HL-60/S4 (cell line): ENCODE results near the gene MGAM2.
"Not testable (repeated sequence)": the region's sequence is repeated elsewhere in the genome, so short reads cannot be mapped to it uniquely, and the experiment has no call there.

Experiments used
- in situ Hi-C: fragments of 300-500 bp; cut with MboI; formaldehyde crosslinking; loops from 2 replicates; pipeline ENCODE4 v1.14.3; 2022; ENCODE audit warnings: low sequenced_read_pairs

The MGAM2 gene

DNA sequence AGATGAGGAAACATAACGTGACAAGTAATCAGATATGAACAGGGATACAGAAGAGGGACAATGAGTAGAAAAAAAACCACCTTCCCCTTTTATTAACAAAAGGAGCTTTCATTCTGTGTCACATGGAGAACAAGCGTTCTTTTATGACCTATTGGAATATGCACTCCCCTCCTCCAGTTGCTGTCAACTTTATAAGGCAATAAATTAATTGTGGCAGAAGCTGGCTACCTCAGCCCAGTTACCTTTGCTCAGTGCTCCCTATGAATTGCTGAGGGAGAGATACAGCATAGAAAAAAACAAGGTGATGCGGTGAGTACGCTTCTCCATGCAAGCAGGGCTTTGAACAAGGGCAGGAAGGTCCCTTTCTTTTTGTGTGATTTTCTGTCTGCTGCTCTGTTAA is at the start of gene MGAM2:
TSS of gene MGAM2 (plus strand) at position 220 of the 400 bp plus-strand sequence. CDS start 5,156 bp downstream, outside the sequence.
- in situ Hi-C loops: no loop called here

DNA sequence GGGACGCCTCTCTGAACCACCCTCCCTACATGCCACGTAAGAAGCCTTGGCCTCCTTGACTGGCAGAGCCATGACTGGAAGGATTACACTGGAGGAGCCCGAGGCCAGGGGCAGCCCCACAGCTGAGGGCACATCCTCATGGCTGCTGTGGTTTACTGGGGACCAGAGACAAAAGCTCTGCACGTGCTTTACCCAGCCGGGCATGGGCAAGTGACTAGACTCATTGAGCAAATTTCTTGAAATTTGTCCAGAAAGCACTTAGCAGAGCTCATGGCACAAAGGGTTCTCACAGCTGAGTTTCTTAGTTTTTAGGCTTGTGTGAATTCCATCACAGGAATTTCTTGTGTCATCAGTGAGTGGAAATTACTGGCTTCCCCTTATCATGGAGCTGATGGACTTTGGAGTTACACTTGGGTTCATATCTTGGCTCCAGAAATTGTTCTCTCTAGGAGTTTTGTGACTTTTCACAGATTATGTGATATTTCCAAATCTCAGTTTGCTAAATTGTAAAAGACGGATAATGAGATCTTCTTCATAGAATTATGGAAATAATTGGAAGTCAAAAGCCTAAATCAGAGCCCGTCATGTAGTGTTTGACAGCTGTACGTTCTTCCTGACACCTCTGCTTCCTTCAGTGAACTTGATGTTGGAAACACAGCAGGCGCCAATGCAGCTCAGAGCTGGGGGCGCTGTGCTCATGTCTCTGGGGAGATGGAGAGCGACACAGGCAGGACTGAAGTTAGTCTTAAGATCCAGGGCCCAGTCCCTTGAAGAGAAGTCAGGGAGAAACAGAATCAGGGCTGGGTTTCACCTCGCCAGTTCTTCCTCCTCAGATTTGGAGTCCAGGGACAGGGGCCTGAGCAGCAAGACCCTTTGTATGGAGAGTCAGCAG is 47.7 kb upstream of the MGAM2 start:
- in situ Hi-C loops: no loop called here

DNA sequence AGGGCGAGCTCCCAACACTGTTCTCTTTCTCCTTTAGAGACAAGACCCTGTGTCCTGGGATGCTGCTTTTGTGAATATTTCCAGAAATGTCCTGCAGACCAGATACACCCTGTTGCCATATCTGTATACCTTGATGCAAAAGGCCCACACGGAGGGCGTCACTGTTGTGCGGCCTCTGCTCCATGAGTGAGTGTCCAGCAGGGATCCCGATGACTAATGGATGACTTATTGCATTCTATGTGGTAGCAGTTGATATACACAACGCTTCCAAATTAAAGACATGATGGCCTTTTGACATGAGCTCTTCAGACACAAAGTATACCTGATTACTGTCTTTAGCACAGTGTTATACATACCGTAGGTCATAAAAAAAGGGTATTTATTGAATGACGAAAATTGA is 45.0 kb upstream of the MGAM2 start:
- in situ Hi-C loops: no loop called here

DNA sequence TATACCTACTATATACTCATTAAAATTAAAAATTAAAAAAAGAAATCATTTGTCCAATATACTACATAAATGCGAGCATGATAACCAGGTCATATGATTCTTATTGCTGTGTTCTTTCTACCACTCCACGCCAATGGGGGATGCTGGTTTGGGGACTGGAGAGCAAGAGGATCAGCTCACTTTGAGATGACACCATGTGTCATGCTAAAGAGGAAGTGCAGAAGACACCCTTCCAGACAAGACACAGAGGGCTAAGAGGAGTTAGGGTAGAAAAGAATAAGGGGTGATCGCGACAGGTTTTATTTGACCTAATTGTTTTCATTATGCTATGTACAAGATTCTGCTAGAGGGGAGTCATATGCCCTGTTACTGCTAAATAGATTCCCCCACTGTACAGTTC is 33.8 kb upstream of the MGAM2 start:
- in situ Hi-C loops: no loop called here

DNA sequence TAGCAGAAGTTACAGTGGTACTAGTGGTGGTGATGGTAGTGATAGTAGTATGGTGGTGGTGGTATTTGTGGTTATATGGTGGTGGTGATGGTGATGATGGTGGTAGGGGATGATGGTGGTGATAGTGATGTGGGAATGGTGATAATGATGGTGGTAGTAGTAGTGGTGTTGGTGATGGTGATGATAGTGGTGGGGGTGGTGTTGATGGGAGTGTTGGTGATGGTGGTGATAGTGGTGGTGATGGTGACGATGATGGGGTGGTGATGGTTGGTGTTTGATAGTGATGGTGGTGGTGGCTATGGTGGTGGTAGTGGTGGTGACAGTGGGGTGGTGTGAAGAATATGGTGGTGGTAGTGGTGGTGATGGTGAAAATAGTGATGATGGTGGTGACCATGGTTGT is 27.9 kb upstream of the MGAM2 start:
- in situ Hi-C loops: no loop called here

DNA sequence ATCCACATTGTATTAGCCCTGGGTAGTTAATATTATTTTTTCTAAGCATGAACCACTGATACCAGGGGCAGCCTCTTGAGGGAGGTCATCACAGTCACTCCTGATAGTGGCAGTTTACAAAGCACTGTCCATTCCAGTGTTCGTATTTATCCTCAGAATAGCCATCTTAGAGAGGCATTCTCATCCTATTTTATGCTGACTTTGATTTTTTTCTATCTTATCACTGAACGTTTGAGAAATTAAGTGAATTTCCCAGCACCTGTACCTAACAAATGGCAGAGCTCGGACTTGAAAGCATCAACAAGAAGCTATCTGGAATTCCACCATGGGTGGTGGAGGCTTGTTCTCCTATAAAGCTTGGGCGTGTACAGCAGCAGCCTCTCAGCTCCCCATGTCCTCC is 26.1 kb upstream of the MGAM2 start:
- in situ Hi-C loops: no loop called here

DNA sequence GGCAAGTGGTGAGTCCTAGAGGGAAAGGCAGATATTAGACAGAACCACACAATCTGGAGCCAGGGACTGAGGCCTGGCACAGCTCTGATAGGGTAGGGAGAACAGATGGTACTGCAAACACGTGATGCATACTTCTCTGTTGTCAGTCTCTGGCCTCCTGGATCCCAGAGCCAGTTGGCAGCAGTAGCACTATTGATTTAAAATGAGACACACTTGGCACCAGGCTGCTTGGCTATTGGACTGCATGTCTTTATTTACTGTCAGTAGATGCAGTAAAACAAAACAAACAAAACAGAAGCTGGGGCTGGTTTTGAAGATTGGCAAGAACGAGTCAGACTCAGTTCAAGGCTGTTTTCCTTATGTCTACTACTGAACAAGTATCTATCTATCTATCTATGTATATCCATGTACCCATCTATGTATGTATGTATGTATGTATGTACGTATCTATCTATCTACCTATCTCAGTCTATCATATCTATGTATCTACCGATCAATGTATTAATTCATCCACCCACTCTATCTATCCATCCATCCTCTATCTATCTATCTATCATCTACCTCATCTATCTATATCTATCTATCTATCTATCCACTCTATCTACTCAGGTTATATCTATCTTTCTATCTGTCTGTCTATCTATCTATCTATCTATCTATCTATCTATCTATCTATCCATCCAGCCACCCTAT is 23.4 kb upstream of the MGAM2 start:
- in situ Hi-C loops: no loop called here

DNA sequence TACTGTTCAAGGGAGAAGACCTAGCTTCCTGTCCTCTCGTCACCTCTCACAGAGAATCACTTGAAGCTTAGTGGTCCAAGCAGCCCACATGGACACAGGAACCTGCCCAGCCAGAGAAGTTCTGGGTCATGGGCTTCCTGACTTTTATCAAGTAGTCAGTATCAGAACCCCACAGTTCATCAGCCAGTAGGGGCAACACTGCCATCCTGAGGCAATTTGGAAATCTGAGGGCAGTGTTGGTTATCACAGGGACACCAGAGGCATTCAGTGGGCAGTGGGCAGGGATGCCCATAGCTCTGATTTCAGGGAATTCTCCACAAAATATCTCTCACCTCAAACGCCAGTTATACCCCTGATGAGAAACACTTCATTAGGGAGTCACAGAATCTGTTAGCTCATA is 22.5 kb upstream of the MGAM2 start:
- in situ Hi-C loops: no loop called here

DNA sequence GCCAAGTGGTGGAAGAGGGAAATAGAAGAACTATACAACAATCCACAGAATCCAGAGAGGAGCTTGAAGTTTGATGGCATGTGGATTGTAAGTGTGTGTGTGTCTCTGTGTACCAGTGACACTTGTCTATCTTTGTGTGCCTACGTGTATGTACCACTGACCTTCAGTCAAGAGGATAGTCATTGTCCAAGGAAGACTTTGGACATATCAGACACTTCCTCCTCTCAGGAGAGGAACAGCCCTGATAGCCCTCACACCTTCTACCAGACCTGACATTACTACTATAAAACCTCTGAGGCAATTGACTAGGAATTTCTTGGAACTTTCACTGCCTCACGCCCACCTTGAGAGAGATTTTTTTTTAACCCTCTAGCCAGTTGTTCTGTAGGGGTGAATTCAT is 19.6 kb upstream of the MGAM2 start:
- in situ Hi-C loops: no loop called here

DNA sequence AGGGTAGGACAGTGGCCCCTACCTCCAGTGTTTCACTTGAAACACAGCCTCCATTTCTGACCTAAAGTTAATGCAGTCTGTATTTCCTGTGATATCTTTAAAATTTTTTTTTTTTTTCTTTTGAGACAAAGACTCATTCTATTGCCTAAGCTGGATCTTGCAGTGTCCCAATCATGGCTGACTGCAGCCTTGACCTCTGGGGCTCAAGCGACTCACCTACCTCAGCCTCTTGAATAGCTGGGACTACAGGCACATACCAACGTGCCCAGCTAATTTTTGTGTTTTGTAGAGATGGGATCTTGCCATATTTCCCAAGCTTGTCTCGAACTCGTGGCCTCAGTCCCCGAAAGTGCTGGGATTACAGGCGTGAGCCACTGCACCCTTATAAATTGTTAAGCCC is 16.7 kb upstream of the MGAM2 start:
- in situ Hi-C loops: no loop called here

DNA sequence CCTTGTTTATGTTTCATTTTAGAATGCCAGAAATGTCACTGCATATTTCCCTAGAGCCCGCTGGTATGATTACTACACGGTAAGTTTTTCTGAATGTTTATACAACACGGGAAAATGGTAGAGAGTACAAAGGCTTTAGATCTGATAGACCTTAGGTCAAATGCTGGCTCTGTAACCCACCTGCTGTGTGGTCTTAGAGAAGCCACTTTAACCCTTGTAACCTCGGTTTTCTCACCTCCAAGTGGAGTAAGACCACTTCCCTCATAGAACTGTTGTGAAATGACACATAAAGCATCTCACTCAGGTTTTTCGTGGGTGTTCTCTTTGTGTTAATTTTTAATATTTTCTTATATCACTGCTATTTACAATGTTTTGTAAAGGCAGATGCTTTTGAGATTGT is 13.9 kb upstream of the MGAM2 start:
- in situ Hi-C loops: no loop called here

DNA sequence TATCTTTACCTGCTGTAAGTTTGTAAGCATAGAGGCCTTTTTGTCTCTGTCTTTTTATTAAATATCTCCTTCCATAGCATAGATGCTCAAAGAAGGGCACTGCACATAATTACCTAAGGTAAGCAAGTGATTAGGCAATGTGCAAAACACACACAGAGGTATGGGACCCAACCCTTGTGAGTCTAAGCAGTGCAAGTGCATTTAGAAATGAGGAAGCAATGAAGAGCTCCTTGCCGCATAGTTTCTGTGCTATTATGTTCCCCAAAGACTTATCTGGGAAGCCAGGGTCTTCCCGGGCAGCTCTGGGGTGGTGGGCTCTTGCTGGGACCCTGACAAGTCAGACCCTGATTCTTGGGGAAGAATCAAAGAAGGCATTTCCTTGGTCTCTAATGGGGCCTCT is 13.5 kb upstream of the MGAM2 start:
- in situ Hi-C loops: no loop called here

DNA sequence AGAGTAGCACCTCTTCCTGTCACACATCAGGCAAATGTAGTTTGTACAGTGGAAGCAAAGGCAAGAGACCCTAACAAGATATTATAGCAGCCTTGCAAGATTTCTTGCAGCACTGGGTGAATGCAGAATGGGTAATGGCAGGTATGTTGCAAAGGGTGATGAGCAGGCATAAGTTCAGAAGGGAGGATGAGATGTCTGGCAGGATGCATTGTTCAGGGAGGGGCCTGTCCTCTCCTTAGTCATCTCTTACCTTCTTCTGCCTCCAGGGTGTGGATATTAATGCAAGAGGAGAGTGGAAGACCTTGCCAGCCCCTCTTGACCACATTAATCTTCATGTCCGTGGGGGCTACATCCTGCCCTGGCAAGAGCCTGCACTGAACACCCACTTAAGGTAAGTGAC is 12.2 kb upstream of the MGAM2 start:
- in situ Hi-C loops: not testable (repeated sequence)

DNA sequence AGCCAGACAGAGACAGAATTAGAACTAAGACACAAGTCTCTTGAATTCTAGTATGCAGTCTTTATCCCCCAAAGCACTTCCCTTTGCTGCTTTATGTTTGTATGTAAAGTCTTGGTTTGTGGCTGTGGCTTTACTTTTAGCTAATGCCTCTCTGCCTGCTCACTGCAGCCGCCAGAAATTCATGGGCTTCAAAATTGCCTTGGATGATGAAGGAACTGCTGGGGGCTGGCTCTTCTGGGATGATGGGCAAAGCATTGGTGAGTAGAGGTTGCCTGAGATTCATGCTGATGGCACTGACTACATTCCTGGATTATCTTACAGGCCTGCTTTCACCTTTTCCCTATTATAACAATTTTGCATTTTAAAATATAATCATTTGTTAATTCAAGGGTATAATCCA is 10.9 kb upstream of the MGAM2 start:
- in situ Hi-C loops: no loop called here

DNA sequence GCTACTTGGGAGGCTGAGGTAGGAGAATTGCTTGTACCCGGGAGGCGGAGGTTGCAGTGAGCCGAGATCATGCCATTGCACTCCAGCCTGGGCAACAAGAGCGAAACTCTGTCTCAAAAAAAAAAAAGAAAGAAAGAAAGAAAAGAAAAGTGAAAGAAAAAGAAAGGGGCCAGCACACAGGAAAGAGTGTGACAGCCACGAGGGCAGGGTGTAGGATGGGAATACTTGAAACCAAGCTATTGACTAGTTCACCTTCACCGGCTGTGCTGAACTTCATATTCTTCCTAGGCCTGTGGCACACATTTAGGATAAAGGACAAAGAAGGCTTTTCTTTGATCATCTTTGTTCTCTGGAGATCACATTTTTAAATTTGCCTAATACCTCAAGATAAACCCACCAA is 9.7 kb upstream of the MGAM2 start:
- in situ Hi-C loops: not testable (repeated sequence)

DNA sequence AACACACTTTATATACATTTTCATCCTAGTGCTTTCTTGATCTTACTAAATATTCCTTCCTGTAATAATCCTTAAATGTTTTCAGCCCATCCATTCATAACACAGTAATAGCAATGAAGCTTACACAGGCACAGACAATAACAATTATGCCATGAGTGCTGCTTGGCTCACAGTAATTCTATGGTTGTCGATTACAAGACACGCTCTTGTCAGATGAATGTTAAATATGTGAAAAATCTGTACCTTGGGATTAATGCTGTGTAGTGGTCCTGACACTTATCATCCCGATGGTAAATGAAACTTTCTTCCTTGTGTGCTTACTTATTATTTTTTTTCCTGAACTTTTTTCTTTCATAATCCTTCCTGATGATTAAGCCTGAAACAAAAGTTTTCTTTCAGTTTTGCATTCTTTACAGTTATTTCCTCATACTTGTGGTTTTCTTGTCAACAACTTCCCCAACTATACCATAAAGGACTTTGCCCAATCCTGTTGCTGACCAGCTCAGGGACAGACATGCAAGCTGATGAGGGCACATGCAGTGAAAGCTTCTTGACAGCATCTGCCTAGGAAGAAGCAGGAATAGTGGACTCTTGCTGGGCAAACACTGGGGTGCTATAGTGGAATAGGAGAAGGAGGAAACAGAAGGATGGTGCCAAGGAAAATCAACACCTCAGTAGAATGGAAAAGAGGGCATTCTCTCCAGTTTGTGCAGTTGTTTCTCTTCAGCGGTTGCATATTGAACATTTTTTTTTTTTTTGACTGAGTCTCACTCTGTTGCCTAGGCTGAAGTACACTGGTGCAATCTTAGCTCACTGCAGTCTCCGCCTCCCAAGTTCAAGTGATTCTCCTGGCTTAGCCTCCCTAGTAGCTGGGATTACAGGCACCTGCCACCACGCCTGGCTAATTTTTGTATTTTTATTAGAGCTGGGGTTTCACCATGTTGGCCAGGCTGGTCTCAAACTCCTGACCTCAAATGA is 6.7 kb upstream of the MGAM2 start:
- in situ Hi-C loops: no loop called here

DNA sequence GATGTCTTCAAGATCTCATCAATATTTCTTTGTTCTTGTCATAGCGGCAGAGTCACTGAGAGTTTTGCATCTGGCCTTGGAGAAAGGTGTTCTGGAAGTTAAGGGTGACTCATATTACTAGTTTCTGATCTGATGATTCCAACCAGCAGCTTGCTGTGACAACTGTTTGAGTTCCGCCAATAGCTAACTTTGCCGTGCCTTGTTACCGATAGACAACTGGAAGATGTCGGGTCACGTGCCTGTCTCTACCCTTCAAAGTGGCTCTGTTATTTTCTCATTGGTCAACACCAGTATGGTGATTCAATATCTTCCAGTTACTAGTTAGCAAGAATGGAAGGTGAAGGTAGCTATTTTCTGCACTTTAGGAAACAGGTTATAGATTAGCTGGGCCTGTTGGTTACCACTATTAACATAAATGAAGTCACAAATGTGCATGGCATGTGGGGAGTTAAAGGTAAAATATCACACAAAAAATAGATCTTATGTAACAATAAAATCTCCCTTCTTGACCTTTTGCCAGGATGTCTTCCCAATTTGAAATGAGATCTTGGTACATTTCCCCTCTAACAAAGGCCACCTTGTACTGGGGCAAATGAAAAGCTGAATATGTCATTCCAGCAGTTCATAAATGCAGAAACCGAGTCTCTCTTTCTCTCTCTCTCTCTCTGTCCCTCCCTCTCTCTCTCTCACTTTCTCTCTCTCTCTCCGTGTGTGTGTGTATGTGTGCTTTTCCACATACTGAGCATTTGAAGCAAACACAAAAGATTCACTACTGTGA is 2.6 kb upstream of the MGAM2 start:
- in situ Hi-C loops: no loop called here

DNA sequence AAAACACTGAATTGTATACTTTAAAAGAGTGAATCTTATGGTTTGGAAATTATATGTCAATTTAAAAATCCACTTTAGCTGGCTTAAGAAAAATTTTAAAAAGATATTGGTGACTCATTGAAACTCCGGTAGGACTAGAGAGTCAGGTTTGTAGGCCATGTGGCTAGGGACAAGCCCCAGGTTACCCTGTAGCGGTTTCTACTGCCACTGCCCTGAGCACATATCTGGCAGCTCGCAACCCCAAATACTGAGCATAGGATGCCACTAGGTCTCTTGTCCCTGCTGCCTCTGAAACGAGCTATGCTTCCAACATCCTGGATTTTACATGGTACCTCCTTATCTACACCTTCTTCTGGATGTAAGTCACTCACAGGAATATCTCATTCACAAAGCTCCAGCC is 1.4 kb upstream of the MGAM2 start:
- in situ Hi-C loops: no loop called here

DNA sequence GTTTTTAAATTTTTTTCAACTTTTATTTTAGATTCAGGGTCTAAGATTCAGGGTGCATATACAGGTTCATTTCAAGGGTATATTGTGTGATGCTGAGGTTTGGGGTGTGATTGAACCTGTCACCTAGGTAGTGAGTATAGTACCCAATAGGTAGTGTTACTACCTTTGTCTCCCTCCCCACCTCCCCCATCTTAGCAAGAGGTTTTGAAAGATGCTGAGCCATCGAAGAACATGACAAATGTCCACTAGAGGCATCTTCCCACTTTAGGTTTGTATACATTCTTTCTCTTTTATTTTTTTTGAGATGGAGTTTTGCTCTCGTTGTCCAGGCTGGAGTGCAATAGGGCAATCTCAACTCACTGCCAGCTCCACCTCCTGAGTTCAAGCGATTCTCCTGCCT is 880 bp upstream of the MGAM2 start:
- in situ Hi-C loops: no loop called here

DNA sequence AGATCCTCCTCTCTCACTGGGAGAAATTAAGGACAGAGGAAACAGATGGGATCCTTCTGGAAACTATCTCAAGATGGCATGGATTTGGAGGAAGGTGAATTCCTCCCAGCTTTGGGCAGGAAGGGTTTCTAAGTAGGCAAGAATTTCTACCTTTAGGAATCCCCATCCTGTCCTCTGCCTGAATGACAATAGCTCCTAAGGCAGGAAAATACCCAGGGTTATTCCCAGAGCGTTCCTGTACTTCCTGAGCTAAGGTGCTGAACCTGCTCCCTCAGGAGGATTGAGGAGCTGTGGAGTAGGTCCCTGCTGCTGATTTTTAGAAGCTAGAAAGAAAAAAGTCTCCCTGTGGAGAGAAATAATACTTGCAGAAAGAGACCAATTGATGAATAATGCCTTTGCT is 568 bp downstream of the MGAM2 start:
- in situ Hi-C loops: no loop called here
